ENCODE data around the gene LRMDA.

GRCh38 chr10:75487755-75488125, 56.3 kb downstream of the LRMDA start:
- TF ChIP-seq CTCF (IDR thresholded peaks at IDR 0.05) = no peak
- TF ChIP-seq POLR2A (IDR thresholded peaks at IDR 0.05) = no peak
